WERI-Rb-1 (cell line): Measurements from ENCODE around the gene FMOD.

Experiments used
- DNase-seq: peaks from one replicate; pipeline ENCODE4 v3.0.0-alpha.2; 2020
- H3K27ac ChIP-seq: fragments of 250-450 bp; sonication (Bioruptor Pico); 2 replicates; pipeline ENCODE4 v1.5.1; 2020; ENCODE audit warnings: mild to moderate bottlenecking, moderate library complexity
- H3K27me3 ChIP-seq: fragments of 250-450 bp; sonication (Bioruptor Pico); 2 replicates; pipeline ENCODE4 v1.5.1; 2021; ENCODE audit warnings: mild to moderate bottlenecking, low read depth, moderate library complexity; ENCODE audit not compliant: insufficient read depth, severe bottlenecking
- H3K36me3 ChIP-seq: fragments of 250-450 bp; sonication (Bioruptor Pico); 2 replicates; pipeline ENCODE4 v1.5.1; 2020; ENCODE audit warnings: mild to moderate bottlenecking, moderate library complexity
- H3K4me3 ChIP-seq: 2 replicates; pipeline ENCODE4 v1.5.1; 2011; ENCODE audit warnings: low read depth, mild to moderate bottlenecking, control low read depth, low read length
- H3K9me3 ChIP-seq: fragments of 250-450 bp; sonication (Bioruptor Pico); 2 replicates; pipeline ENCODE4 v1.5.1; 2021; ENCODE audit warnings: mild to moderate bottlenecking, moderate library complexity; ENCODE audit not compliant: severe bottlenecking
- TF ChIP-seq, protein P1 (sequence below): IDR thresholded peaks from 2 replicates; pipeline ENCODE4 v1.5.1; 2011; ENCODE audit warnings: low read depth, mild to moderate bottlenecking, control low read depth, inconsistent platforms, low read length

Gene FMOD

DNA sequence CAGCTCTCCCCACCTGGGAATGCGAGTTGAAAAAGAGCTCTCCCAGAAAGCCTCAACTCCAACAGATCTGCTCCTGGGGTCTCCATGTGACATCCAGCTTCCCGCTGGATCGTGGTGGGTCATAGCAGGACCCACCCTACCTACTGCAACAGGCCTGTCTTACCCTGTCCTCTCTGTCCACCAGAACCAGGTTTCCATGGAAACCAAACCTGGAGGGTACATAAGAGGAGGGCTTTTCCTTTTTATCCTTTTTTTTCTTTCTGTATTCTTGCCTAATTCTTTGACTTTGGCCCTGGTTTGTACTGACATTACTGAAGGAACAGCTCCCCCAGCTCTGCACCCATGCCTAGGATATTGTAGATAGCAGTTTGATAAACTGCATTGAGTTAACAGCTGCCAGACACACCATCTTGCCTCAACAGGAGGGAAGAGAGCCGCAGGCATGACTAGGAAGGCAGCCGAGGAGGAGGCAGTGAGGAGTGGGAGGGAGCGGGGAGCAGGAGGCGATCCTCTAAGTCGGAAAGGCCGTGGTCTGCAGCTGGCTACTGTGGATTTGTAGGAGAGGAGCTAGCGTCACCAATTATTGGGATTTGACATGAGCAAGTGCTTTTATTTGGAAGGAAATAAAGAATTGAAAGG lies 9.7 kb upstream of the FMOD start:
- H3K27ac ChIP-seq, result no peak overlapping the region
- DNase-seq, result peak; percentile 56
- no peaks in the 10 kb centered on the region for H3K27me3 ChIP-seq
- H3K9me3 ChIP-seq, result no peaks in the 10 kb centered on the region
- TF ChIP-seq, protein P1, sequence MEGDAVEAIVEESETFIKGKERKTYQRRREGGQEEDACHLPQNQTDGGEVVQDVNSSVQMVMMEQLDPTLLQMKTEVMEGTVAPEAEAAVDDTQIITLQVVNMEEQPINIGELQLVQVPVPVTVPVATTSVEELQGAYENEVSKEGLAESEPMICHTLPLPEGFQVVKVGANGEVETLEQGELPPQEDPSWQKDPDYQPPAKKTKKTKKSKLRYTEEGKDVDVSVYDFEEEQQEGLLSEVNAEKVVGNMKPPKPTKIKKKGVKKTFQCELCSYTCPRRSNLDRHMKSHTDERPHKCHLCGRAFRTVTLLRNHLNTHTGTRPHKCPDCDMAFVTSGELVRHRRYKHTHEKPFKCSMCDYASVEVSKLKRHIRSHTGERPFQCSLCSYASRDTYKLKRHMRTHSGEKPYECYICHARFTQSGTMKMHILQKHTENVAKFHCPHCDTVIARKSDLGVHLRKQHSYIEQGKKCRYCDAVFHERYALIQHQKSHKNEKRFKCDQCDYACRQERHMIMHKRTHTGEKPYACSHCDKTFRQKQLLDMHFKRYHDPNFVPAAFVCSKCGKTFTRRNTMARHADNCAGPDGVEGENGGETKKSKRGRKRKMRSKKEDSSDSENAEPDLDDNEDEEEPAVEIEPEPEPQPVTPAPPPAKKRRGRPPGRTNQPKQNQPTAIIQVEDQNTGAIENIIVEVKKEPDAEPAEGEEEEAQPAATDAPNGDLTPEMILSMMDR, result no peak
- no peaks in the 10 kb centered on the region for H3K36me3 ChIP-seq
- H3K4me3 ChIP-seq, result no peak overlapping the region

DNA sequence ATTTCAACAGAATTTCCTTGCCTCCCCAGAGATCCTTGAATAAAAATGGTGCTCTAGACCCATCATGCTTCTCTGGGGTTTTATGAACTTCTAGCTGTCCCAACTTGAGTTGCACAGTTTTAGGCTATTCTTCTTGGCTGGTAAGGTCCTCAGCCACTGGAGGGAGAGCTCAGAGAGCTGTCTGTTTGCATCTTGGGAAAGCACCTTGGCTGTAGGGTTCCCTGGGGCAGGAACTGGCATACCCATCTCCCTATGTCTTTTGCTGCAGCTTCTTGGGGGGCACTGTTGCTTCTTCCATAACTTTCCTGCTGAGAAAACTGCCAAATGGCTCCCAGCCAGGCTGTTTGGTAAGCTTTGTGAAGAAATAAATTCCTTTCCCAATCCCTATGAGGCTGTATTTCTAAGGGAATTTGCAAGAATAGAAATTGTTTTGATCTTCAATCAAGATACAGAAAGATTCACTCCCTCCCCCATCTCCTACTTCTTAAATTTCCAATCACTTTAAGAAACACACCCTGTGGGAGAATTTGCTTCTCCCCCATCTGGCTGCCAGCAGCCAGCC lies 8.2 kb upstream of the FMOD start:
- DNase-seq, result no peak
- H3K27ac ChIP-seq, result no peak overlapping the region
- TF ChIP-seq, protein P1, result no peak
- no peak overlapping the region for H3K4me3 ChIP-seq
- no peaks in the 10 kb centered on the region for H3K27me3 ChIP-seq
- no peaks in the 10 kb centered on the region for H3K36me3 ChIP-seq
- H3K9me3 ChIP-seq, result no peaks in the 10 kb centered on the region

DNA sequence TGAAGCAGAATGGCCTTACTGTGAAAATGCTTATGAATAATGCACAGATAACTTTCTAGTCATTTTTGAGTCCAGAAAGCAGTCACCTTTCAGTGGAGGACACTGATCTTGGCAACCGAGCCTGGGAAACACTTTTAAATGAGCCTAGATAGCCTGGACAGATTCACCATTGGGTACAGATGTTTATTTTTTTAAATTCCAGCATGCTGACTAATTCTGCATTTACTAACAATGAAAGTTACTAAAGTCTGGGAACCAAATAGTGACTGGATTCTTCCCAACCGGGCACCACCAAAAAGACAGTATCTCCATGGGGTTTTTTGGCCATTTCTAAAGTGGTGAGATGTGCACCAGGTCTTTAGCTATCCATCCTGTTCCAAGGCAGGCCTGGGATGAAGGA lies 3.3 kb upstream of the FMOD start:
- no peak for DNase-seq

DNA sequence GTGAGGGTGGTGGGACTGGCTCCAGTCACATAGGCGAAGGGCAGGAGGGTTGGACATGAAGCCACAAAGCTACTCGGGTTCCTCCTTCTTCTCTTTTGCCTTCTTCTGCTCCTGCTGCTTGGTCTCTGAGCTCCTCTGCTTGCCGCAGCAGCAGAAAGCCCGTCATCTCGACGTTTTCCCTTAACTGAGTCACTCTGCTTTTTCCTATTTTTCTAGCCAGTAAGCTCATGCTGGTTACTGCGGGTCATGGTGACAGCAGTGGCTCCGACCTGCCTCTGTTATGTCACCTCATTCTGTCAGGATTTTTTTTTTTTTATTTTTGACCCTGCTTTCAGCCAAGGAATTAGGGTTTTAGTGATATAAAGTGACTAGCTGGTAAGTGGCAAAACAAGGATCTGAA lies 2.6 kb upstream of the FMOD start:
- Histone ChIP-seq H3K27ac (no peak overlapping the region), H3K4me3 (no peak overlapping the region), H3K27me3 (no peaks in the 10 kb centered on the region), H3K36me3 (no peaks in the 10 kb centered on the region), H3K9me3 (no peaks in the 10 kb centered on the region)
- TF ChIP-seq, protein P1, result no peak
- no peak for DNase-seq

More for the DNA sequence above, 3.3 kb upstream of the FMOD start:
- no peaks in the 10 kb centered on the region for H3K9me3 ChIP-seq
- no peak overlapping the region for H3K27ac ChIP-seq
- no peaks in the 10 kb centered on the region for H3K27me3 ChIP-seq
- H3K4me3 ChIP-seq, result no peak overlapping the region
- TF ChIP-seq, protein P1, result no peak
- H3K36me3 ChIP-seq, result no peaks in the 10 kb centered on the region

DNA sequence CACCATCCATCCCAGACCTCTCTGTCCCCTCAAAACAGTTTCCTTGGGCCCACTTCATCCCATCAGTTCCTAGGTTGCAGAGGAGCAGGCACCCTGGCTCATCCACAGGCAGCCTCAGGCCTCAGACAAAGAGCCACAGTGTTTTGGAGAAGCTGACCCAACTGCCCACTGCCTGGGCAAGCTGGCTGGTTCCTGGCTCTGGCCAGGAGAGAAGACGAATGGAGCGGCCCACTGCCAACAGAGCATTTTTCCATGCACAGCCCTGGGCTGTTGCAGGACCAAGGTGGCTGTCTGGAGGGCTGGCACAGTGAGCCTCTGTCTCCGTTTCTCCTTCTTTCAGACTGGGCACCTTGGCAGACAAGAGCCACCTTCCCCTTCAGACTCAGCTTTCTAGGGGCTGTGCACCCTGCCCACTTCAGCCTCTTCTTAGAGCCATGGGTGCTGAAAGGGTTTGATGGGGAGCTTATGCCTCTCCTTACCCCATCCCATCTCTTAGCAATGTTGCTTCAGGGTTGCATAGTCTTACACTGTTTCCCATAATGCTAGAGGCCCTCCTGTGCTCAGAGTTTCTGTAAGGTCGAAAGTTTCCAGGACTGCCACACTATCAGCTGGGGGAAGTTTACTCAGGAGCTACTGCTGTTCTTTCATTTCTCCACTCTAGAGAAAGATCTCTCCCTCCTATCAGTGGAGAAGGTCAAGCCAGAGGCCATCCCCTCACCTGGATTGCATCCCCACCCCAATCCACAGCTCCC lies 973 bp downstream of the FMOD start:
- no peak for DNase-seq
- H3K4me3 ChIP-seq, result no peak overlapping the region
- no peaks in the 10 kb centered on the region for H3K36me3 ChIP-seq
- no peaks in the 10 kb centered on the region for H3K9me3 ChIP-seq
- no peaks in the 10 kb centered on the region for H3K27me3 ChIP-seq
- no peak overlapping the region for H3K27ac ChIP-seq
- TF ChIP-seq, protein P1, result no peak
